ENCODE results near the gene TBL1X.

TBL1X gene

GRCh38 chrX:9676738-9677097 lies 211.9 kb downstream of the TBL1X start:
- DNase-seq, result no peak

- DNase-seq, result no peak
These were observed 212.4 kb downstream of the TBL1X start for GRCh38 chrX:9677098-9677739.

GRCh38 chrX:9678215-9678965 lies 213.5 kb downstream of the TBL1X start:
- DNase-seq, result no peak

GRCh38 chrX:9681011-9681410 lies 216.2 kb downstream of the TBL1X start:
- DNase-seq, result no peak

GRCh38 chrX:9681422-9681821 lies 216.6 kb downstream of the TBL1X start:
- no peak for DNase-seq

- DNase-seq, result no peak
These were observed 217.6 kb downstream of the TBL1X start for GRCh38 chrX:9682456-9682855.

GRCh38 chrX:9682861-9683260 lies 218.0 kb downstream of the TBL1X start:
- no peak for DNase-seq

- DNase-seq, result no peak
These were observed 218.5 kb downstream of the TBL1X start for GRCh38 chrX:9683350-9683749.

- no peak for DNase-seq
These were observed 223.0 kb downstream of the TBL1X start for GRCh38 chrX:9687899-9688298.

- DNase-seq, result no peak
These were observed 224.0 kb downstream of the TBL1X start for GRCh38 chrX:9688833-9689232.

GRCh38 chrX:9690046-9690445 lies 225.2 kb downstream of the TBL1X start:
- no peak for DNase-seq

- no peak for DNase-seq
These were observed 228.6 kb downstream of the TBL1X start for GRCh38 chrX:9693307-9694001.

GRCh38 chrX:9698576-9698975 lies 233.7 kb downstream of the TBL1X start:
- no peak for DNase-seq

- DNase-seq, result no peak
These were observed 235.7 kb downstream of the TBL1X start for GRCh38 chrX:9700555-9700954.

- DNase-seq, result no peak
These were observed 236.9 kb downstream of the TBL1X start for GRCh38 chrX:9701790-9702189.

GRCh38 chrX:9703406-9703805 lies 238.5 kb downstream of the TBL1X start:
- no peak for DNase-seq

GRCh38 chrX:9704876-9705465 lies 240.1 kb downstream of the TBL1X start:
- DNase-seq, result no peak

GRCh38 chrX:9706421-9706820 lies 241.6 kb downstream of the TBL1X start:
- no peak for DNase-seq

GRCh38 chrX:9707306-9708033 lies 242.6 kb downstream of the TBL1X start:
- no peak for DNase-seq

GRCh38 chrX:9708086-9708485 lies 243.2 kb downstream of the TBL1X start:
- no peak for DNase-seq

- no peak for DNase-seq
These were observed 244.2 kb downstream of the TBL1X start for GRCh38 chrX:9708923-9709553.

GRCh38 chrX:9710332-9710731 lies 245.5 kb downstream of the TBL1X start:
- DNase-seq, result no peak

- no peak for DNase-seq
These were observed 252.5 kb downstream of the TBL1X start for GRCh38 chrX:9717376-9717775.
